ENCODE results near the gene FSTL4. TPM values are rescaled to one million over a fixed set of nuclear protein-coding genes. Genes with fewer than 3 reads are reported as not detected.
"Not testable (repeated sequence)": the region's sequence is repeated elsewhere in the genome, so short reads cannot be mapped to it uniquely, and the experiment has no call there.

The FSTL4 gene
- total and polyA plus RNA-seq, 12 donors: 0.01 to 0.42 (median 0.38) TPM; not detected in 6

DNA sequence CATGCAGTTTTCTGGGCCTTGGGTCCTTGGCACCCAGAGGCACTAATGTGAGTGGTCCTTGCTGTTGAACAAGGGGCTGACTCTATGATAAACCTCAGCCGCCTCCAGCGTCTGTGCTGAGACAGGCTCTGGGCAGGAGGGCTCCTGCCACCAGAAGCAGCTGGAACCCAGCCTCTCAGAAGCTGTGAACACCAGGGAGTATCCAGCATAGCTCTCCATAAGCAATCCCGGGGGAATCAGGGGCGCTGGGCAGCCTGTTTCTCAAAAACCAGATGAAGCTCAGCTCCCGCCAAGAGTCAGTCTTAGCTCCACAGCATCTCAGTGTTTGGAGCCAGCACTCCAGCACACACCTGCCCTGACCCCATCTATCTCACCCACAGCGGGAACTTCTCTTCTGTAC, 390.3 kb downstream of the FSTL4 start:
- ATAC-seq: no peak
- H3K27me3 ChIP-seq: no peaks in the 10 kb centered on the region
- DNase-seq: no peak
- no peak overlapping the region for H3K4me3 ChIP-seq
- intact Hi-C loops (cut with DNase I): no loop called here
- H3K36me3 ChIP-seq: no peaks in the 10 kb centered on the region
- WGBS, 2 donors: 76 to 93% methylated on average over 6 of the region's 6 CpGs
- TF ChIP-seq, protein P1, sequence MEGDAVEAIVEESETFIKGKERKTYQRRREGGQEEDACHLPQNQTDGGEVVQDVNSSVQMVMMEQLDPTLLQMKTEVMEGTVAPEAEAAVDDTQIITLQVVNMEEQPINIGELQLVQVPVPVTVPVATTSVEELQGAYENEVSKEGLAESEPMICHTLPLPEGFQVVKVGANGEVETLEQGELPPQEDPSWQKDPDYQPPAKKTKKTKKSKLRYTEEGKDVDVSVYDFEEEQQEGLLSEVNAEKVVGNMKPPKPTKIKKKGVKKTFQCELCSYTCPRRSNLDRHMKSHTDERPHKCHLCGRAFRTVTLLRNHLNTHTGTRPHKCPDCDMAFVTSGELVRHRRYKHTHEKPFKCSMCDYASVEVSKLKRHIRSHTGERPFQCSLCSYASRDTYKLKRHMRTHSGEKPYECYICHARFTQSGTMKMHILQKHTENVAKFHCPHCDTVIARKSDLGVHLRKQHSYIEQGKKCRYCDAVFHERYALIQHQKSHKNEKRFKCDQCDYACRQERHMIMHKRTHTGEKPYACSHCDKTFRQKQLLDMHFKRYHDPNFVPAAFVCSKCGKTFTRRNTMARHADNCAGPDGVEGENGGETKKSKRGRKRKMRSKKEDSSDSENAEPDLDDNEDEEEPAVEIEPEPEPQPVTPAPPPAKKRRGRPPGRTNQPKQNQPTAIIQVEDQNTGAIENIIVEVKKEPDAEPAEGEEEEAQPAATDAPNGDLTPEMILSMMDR (IDR thresholded peaks at IDR 0.05): no peak
- H3K9me3 ChIP-seq: no peaks in the 10 kb centered on the region
- H3K4me1 ChIP-seq: no peaks in the 10 kb centered on the region
- no peak overlapping the region for H3K27ac ChIP-seq

DNA sequence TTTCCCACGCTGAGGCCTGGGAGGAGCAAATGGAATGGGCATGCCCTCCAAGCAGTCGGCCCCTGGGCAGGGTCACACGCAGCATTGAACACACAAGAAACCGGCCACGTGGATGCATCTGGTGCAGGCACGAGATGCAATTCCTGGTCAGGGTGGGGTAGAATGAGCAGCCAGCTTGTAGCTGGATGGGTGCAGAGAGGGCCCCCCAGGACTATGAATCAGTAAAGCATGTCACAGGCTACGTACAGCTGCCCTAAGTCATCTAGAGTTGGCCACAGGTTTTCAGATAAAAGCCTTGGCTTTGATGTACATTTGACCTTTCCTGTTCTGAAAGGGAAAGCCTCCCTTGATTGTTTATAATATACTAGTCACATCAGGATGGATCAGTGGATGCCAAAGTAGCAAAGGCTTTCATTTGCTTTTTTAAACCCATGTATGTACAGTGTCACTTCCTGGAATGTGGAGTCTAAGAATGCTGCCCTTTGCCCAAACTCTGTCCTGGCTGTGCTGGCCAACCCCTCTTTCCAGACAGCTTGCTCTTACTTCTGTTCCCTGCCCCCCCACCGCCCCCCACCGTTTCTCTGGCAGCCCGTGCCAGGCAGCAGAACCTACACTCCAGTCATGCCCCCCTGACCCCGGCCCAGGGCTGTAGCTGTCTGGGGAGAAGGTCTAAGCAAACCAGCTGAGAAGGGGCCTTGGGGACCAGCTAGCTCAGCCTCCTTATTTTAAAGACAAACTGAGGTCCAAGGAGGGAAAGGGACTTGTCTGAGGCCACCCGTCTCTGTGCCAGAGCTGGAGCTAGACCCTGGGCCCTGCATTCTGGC, 391.3 kb downstream of the FSTL4 start:
- ATAC-seq (no peak), DNase-seq (no peak)
- H3K27ac ChIP-seq: no peak overlapping the region
- H3K27me3 ChIP-seq: no peaks in the 10 kb centered on the region
- H3K36me3 ChIP-seq: no peaks in the 10 kb centered on the region
- intact Hi-C loops (cut with DNase I): no loop called here
- TF ChIP-seq, protein P1 (IDR thresholded peaks at IDR 0.05): no peak
- no peaks in the 10 kb centered on the region for H3K9me3 ChIP-seq
- no peak overlapping the region for H3K4me3 ChIP-seq
- 76 to 77% methylated on average over 12 of the region's 12 CpGs for WGBS, 2 donors
- no peaks in the 10 kb centered on the region for H3K4me1 ChIP-seq

DNA sequence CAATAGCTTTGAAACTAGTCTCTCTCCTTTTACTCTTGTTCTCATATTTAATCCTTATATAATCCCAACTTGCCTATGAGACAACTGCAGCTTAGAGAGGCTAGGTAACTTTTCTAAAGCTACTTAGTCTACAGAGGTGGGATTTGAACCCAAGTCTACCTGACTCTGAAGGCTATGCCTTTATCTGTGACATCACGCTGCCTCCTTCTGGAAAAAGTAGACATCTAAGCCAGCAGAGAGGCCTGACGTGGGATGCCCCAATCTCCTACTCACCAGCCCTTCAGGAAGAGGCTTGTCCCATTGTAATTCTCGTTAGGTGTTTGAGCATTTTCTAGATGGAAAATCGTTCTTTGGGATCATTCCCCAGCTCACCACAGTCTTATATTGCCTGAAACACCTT, 393.0 kb downstream of the FSTL4 start:
- ATAC-seq: no peak
- TF ChIP-seq, protein P1 (IDR thresholded peaks at IDR 0.05): no peak
- Histone ChIP-seq H3K9me3 (peaks cover 0 to 5% (median 0%) of the 10 kb centered on the region in 11 donors), H3K27ac (no peak overlapping the region), H3K36me3 (no peaks in the 10 kb centered on the region), H3K4me1 (peaks cover 0 to 1% (median 0%) of the 10 kb centered on the region in 9 donors), H3K4me3 (no peak overlapping the region), H3K27me3 (no peaks in the 10 kb centered on the region)
- intact Hi-C loops (cut with DNase I): no loop called here
- 77% methylated on average over 4 of the region's 4 CpGs for WGBS, 2 donors
- DNase-seq: no peak

DNA sequence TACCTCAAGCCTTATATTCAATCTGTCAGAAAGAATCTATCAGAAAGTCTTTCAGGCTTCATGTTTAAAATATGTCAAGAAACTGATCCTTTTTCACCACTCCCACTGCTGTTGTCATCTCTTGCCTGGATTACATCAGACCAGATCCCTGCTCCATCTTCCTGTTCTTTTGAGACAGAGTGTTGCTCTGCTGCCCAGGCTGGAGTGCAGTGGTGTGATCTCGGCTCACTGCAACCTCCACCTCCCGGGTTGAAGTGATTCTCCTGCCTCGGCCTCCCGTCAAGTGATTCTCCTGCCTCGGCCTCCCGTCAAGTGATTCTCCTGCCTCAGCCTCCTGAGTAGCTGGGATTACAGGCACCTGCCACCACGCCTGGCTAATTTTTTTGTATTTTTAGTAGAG, 396.2 kb downstream of the FSTL4 start:
- H3K36me3 ChIP-seq; DNase-seq; ATAC-seq; H3K9me3 ChIP-seq; H3K27ac ChIP-seq; H3K4me1 ChIP-seq; intact Hi-C loops (cut with DNase I); H3K4me3 ChIP-seq: not testable (repeated sequence)
- H3K27me3 ChIP-seq: peaks cover 0 to 13% (median 0%) of the 10 kb centered on the region in 7 donors
- 91 to 95% methylated on average over 7 of the region's 7 CpGs for WGBS, 2 donors

Data from heart right ventricle (tissue), 16 donors.